HepG2 (cell line): ENCODE data around the gene GPS2. TPM values are rescaled to one million over a fixed set of nuclear protein-coding genes. Genes with fewer than 3 reads are reported as not detected.

ENCODE experiments used
- AHR ChIP-seq: IDR thresholded peaks from 2 replicates; pipeline ENCODE4 v1.6.1; 2018; ENCODE audit warnings: missing genetic modification reagents, missing compliant biosample characterization
- ATF4 ChIP-seq, 2 experiments: fragments of 450-650 bp in 1 of 2; sonication (generic) in 1 of 2; formaldehyde crosslinking; IDR thresholded peaks; 2 replicates each; pipeline versions ENCODE4 v1.5.0 to v1.8.0; 2020 to 2022; ENCODE audit warnings: mild to moderate bottlenecking in 1 of 2, missing genetic modification reagents in 1 of 2
- ATF7-NPFF ChIP-seq: sonication (generic); formaldehyde crosslinking; IDR thresholded peaks from 2 replicates; pipeline ENCODE4 v1.8.1; 2023; ENCODE audit warnings: mild to moderate bottlenecking, low read depth, missing genetic modification reagents, moderate library complexity
- GATAD2A ChIP-seq: IDR thresholded peaks from 2 replicates; pipeline ENCODE4 v1.6.1; 2016
- GPBP1L1 ChIP-seq: sonication (generic); formaldehyde crosslinking; IDR thresholded peaks from 2 replicates; pipeline ENCODE4 v1.5.0; 2020; ENCODE audit warnings: mild to moderate bottlenecking, missing genetic modification reagents
- KDM4B ChIP-seq: sonication (generic); formaldehyde crosslinking; IDR thresholded peaks from 2 replicates; pipeline ENCODE4 v1.4.0; 2020; ENCODE audit warnings: missing genetic modification reagents
- MEIS1 ChIP-seq: sonication (generic); formaldehyde crosslinking; IDR thresholded peaks from 2 replicates; pipeline ENCODE4 v1.9.0; 2021; ENCODE audit warnings: mild to moderate bottlenecking, missing genetic modification reagents, moderate library complexity, borderline replicate concordance
- SCMH1 ChIP-seq: sonication (generic); formaldehyde crosslinking; IDR thresholded peaks from 2 replicates; pipeline ENCODE4 v1.9.0; 2021; ENCODE audit warnings: missing genetic modification reagents, mild to moderate bottlenecking, borderline replicate concordance
- THAP11 ChIP-seq: IDR thresholded peaks from 2 replicates; pipeline ENCODE4 v1.6.1; 2016; ENCODE audit warnings: missing biosample characterization, missing genetic modification reagents
- XRCC5 ChIP-seq: fragments of 200-400 bp; formaldehyde crosslinking; optimal IDR thresholded peaks from 2 replicates; pipeline ENCODE3; 2017; ENCODE audit warnings: mild to moderate bottlenecking, low read length
- ZBTB40 ChIP-seq, 2 experiments: fragments of 450-650 bp in 1 of 2; sonication (generic) in 1 of 2; formaldehyde crosslinking in 1 of 2; IDR thresholded peaks; 2 replicates each; pipeline versions ENCODE4 v1.6.1 to v1.8.0; 2016 to 2022; ENCODE audit warnings: antibody characterized with exemption in 1 of 2, mild to moderate bottlenecking in 1 of 2, missing genetic modification reagents in 1 of 2
- ZBTB7A ChIP-seq: sonication (generic); formaldehyde crosslinking; IDR thresholded peaks from 2 replicates; pipeline ENCODE4 v1.8.0; 2022; ENCODE audit warnings: mild to moderate bottlenecking, missing genetic modification reagents
- ZFP36 ChIP-seq: fragments of 150-350 bp; IDR thresholded peaks from 2 replicates; pipeline ENCODE4 v1.6.1; 2018; ENCODE audit warnings: borderline replicate concordance, low read length, low read depth; ENCODE audit not compliant: partially characterized antibody
- ZNF607 ChIP-seq: sonication (generic); formaldehyde crosslinking; IDR thresholded peaks from 2 replicates; pipeline ENCODE4 v1.5.1; 2020; ENCODE audit warnings: missing genetic modification reagents, mild to moderate bottlenecking, borderline replicate concordance
- ZNF768 ChIP-seq: sonication (generic); formaldehyde crosslinking; IDR thresholded peaks from 2 replicates; pipeline ENCODE4 v1.4.0; 2020; ENCODE audit warnings: missing genetic modification reagents
- polyA plus RNA-seq, 8 experiments: library from polyadenylated mRNA; depleted of rRNA in 3 of 8; stranded (reverse) in 7 of 8; unstranded in 1 of 8; fragments of >200 nt; fragmentation: Illumina TruSeq in 4 of 8; extraction: Trizol in 4 of 8; gene quantifications; 2 replicates each; pipeline versions ENCODE4 v1.2.1 to v1.2.3, GENCODE V29; 2011 to 2016; ENCODE audit warnings: low read depth in 4 of 8, missing spikeins in 1 of 8, mixed read lengths in 1 of 8; ENCODE audit not compliant: insufficient read depth in 1 of 8
- total RNA-seq, 5 experiments: library from RNA; depleted of rRNA; stranded (reverse); fragments of >200 nt; fragmentation: Illumina TruSeq; extraction: Trizol; gene quantifications; 2 replicates each; pipeline ENCODE4 v1.2.3, GENCODE V29; 2016; ENCODE audit warnings: low read depth in 1 of 5

The GPS2 gene
- total and polyA plus RNA-seq, 2 of the 13 experiments (the other 11 are each of a cell fraction or from before 2014, with no cell fraction given), result 58.0 to 59.4 TPM

GRCh38 chr17:7306911-7307685 lies 8.1 kb downstream of the GPS2 start, which contains the start of gene EIF5A (continued):
- no peak for TF ChIP-seq ZBTB40 (IDR thresholded peaks at IDR 0.05)
- TF ChIP-seq ZBTB40 (CRISPR knock-in tag; IDR thresholded peaks at IDR 0.05), result no peak
- TF ChIP-seq ATF4 (CRISPR knock-in tag; IDR thresholded peaks at IDR 0.05), result no peak
- TF ChIP-seq THAP11 (CRISPR knock-in tag), result peak; percentile 85
- TF ChIP-seq ZFP36, result no peak
- peak; percentile 46; the same call in 1 of the 2 replicates for TF ChIP-seq GATAD2A (CRISPR knock-in tag)
- no peak; the same call in 1 of the 2 replicates for TF ChIP-seq MEIS1 (CRISPR knock-in tag)
- TF ChIP-seq AHR (CRISPR knock-in tag), result no peak
- no peak for TF ChIP-seq GPBP1L1
- no peak for TF ChIP-seq ZBTB7A (CRISPR knock-in tag)
- no peak; the same call in 1 of the 2 replicates for TF ChIP-seq ATF7-NPFF (CRISPR knock-in tag)
- TF ChIP-seq KDM4B (CRISPR knock-in tag), result 0 out of 2 replicates have a peak, but pooled peaks have one; percentile 15
- no peak for TF ChIP-seq SCMH1 (CRISPR knock-in tag)
- TF ChIP-seq ZNF607, result peak; percentile 61; the same call in 1 of the 2 replicates
- no peak for TF ChIP-seq XRCC5
- TF ChIP-seq ZNF768 (CRISPR knock-in tag), result no peak
